HCT116 (cell line): ENCODE data around the gene HIRA. TPM values are rescaled to one million over a fixed set of nuclear protein-coding genes. Genes with fewer than 3 reads are reported as not detected.

ENCODE experiments used
- ATAC-seq: fragments of 200-7000 bp; cut with Tn5 transposase; 2 replicates; pipeline ENCODE4 v1.9.1; 2020; ENCODE audit warnings: mild to moderate bottlenecking, moderate library complexity
- BruUV-seq: library from RNA; stranded (reverse); fragments of 400-500 nt; replicated peaks from 2 replicates; lab custom pipeline; 2021; lab: Mats Ljungman, UMichigan
- CTCF ChIA-PET: fragments of 300-600 bp; sonication (Branson Sonifier 250); formaldehyde crosslinking; loops from one replicate; lab custom pipeline; 2021; ENCODE audit warnings: antibody characterized with exemption; lab: Charles Lee
- POLR2A ChIA-PET: fragments of 300-600, 350-600 bp; sonication (Branson Sonifier 250); formaldehyde crosslinking; loops from one replicate; lab custom pipeline; 2021; ENCODE audit warnings: antibody characterized with exemption; lab: Charles Lee
- RAD21 ChIA-PET, 2 experiments: fragments of 300-600 bp; sonication (Branson Sonifier 250); formaldehyde crosslinking; loops; one replicate each; lab custom pipeline; 2023; ENCODE audit warnings: low total read pairs in 2 of 2; ENCODE audit not compliant: uncharacterized antibody in 2 of 2, unreplicated experiment in 2 of 2, low non-redundant PET in 1 of 2; lab: Charles Lee
- DNase-seq: peaks from one replicate; pipeline ENCODE4 v3.0.0-alpha.2; 2010; ENCODE audit warnings: low read depth, low spot score
- H2AFZ ChIP-seq: fragments of 200-600 bp; shearing (Covaris generic), sonication (generic); 2 replicates; pipeline ENCODE4 v1.6.1; 2017; ENCODE audit warnings: low read depth, mixed run types, mixed read lengths, antibody characterized with exemption, low read length; ENCODE audit not compliant: poor library complexity, severe bottlenecking
- H3K27ac ChIP-seq: 2 replicates; pipeline ENCODE4 v1.5.1; 2012; ENCODE audit warnings: low read depth, low read length
- H3K27me3 ChIP-seq: fragments of 200-600 bp; sonication (generic); 2 replicates; pipeline ENCODE4 v1.6.1; 2016; ENCODE audit warnings: mixed run types, low read length, mixed read lengths; ENCODE audit not compliant: insufficient read depth
- H3K36me3 ChIP-seq, 2 experiments: fragments of 200-500 bp in 1 of 2; fragments of 200-600 bp in 1 of 2; sonication (Bioruptor generic) in 1 of 2; sonication (generic) in 1 of 2; 2 replicates each; pipeline versions ENCODE4 v1.5.1 to v1.6.1; 2014 to 2016; ENCODE audit warnings: low read length in 2 of 2, inconsistent platforms in 1 of 2, mixed read lengths in 1 of 2, mixed run types in 1 of 2; ENCODE audit not compliant: insufficient read depth in 2 of 2, control insufficient read depth in 1 of 2
- H3K4me1 ChIP-seq, 2 experiments: fragments of 200-600 bp in 1 of 2; sonication (generic) in 1 of 2; 2 replicates each; pipeline versions ENCODE4 v1.5.1 to v1.6.1; 2012 to 2017; ENCODE audit warnings: low read length in 2 of 2, inconsistent platforms in 1 of 2, mild to moderate bottlenecking in 1 of 2, mixed read lengths in 1 of 2, mixed run types in 1 of 2, moderate library complexity in 1 of 2; ENCODE audit not compliant: insufficient read depth in 2 of 2, control insufficient read depth in 1 of 2
- H3K4me2 ChIP-seq: fragments of 200-600 bp; sonication (generic); 2 replicates; pipeline ENCODE4 v1.6.1; 2017; ENCODE audit warnings: mixed run types, low read length, mixed read lengths
- H3K4me3 ChIP-seq, 2 experiments: fragments of 200-600 bp in 1 of 2; sonication (generic) in 1 of 2; replicated peaks in 1 of 2; 2 replicates each; pipeline ENCODE4 v1.5.1; 2011 to 2016; ENCODE audit warnings: low read length in 2 of 2, control low read depth in 1 of 2, low read depth in 1 of 2, mild to moderate bottlenecking in 1 of 2, mixed read lengths in 1 of 2, mixed run types in 1 of 2
- H3K79me2 ChIP-seq: fragments of 200-600 bp; sonication (generic); 2 replicates; pipeline ENCODE4 v1.6.1; 2017; ENCODE audit warnings: mild to moderate bottlenecking, mixed run types, low read length, moderate library complexity, mixed read lengths; ENCODE audit not compliant: insufficient read depth
- H3K9ac ChIP-seq: fragments of 200-600 bp; sonication (generic); 2 replicates; pipeline ENCODE4 v1.6.1; 2016; ENCODE audit warnings: low read length, mixed read lengths
- H3K9me2 ChIP-seq: fragments of 200-600 bp; sonication (generic), shearing (Covaris generic); 2 replicates; pipeline ENCODE4 v1.6.1; 2017; ENCODE audit warnings: mixed run types, mild to moderate bottlenecking, moderate library complexity; ENCODE audit not compliant: insufficient read depth
- H3K9me3 ChIP-seq, 2 experiments: fragments of 200-500 bp in 1 of 2; fragments of 200-600 bp in 1 of 2; sonication (Bioruptor generic) in 1 of 2; sonication (generic) in 1 of 2; 2 replicates each; pipeline ENCODE4 v1.6.1; 2014 to 2017; ENCODE audit warnings: low read length in 2 of 2, mixed read lengths in 2 of 2, inconsistent platforms in 1 of 2, low read depth in 1 of 2, mild to moderate bottlenecking in 1 of 2, mixed run types in 1 of 2, moderate library complexity in 1 of 2; ENCODE audit not compliant: control insufficient read depth in 1 of 2, insufficient read depth in 1 of 2
- H4K20me1 ChIP-seq: fragments of 200-600 bp; sonication (generic), shearing (Covaris generic); 2 replicates; pipeline ENCODE4 v1.6.1; 2017; ENCODE audit warnings: mixed run types, mild to moderate bottlenecking, moderate library complexity; ENCODE audit not compliant: insufficient read depth
- CBX3 ChIP-seq: IDR thresholded peaks from 2 replicates; pipeline ENCODE4 v1.6.1; 2012; ENCODE audit warnings: low read depth
- CEBPB ChIP-seq: IDR thresholded peaks from 2 replicates; pipeline ENCODE4 v1.6.1; 2012; ENCODE audit warnings: low read depth
- EZH2 ChIP-seq: fragments of 200-600 bp; sonication (generic); IDR thresholded peaks from 2 replicates; pipeline ENCODE4 v1.6.1; 2017; ENCODE audit warnings: antibody characterized with exemption, mixed run types
- EZH2phosphoT487 ChIP-seq: fragments of 200-600 bp; IDR thresholded peaks from 2 replicates; pipeline ENCODE4 v1.6.1; 2018; ENCODE audit warnings: antibody characterized with exemption, borderline replicate concordance
- JUND ChIP-seq: IDR thresholded peaks from 2 replicates; pipeline ENCODE4 v1.6.1; 2012
- POLR2A ChIP-seq: IDR thresholded peaks from 2 replicates; pipeline ENCODE4 v1.7.0; 2011; ENCODE audit warnings: borderline replicate concordance; ENCODE audit not compliant: insufficient read depth, insufficient read length; ENCODE audit errors: extremely low read depth
- POLR2AphosphoS5 ChIP-seq: IDR thresholded peaks from 2 replicates; pipeline ENCODE4 v1.6.1; 2011; ENCODE audit warnings: mild to moderate bottlenecking, low read depth, low read length, moderate library complexity
- REST ChIP-seq: IDR thresholded peaks from 2 replicates; pipeline ENCODE4 v1.6.1; 2012; ENCODE audit warnings: low read depth
- SRF ChIP-seq: IDR thresholded peaks from 2 replicates; pipeline ENCODE4 v1.6.1; 2012; ENCODE audit warnings: low read depth
- YY1 ChIP-seq: IDR thresholded peaks from 2 replicates; pipeline ENCODE4 v1.6.1; 2011; ENCODE audit warnings: low read length, low read depth, moderate library complexity, mild to moderate bottlenecking; ENCODE audit not compliant: insufficient replicate concordance; ENCODE audit errors: extremely low read depth
- ZFX ChIP-seq: fragments of 450-650 bp; IDR thresholded peaks from 2 replicates; pipeline ENCODE4 v1.6.1; 2017
- ZNF274 ChIP-seq: fragments of 200-500 bp; sonication (Bioruptor generic); IDR thresholded peaks from 2 replicates; pipeline ENCODE4 v1.6.1; 2014; ENCODE audit warnings: mild to moderate bottlenecking, low read depth, low read length, inconsistent platforms
- intact Hi-C: fragments of 100-400 bp; cut with micrococcal nuclease; formaldehyde crosslinking; loops from 2 replicates; pipeline ENCODE4 v1.10.0; 2022
- total RNA-seq: library from RNA; stranded (reverse); gene quantifications from one replicate; pipeline ENCODE4 v1.2.1, GENCODE V29; 2021; ENCODE audit not compliant: unreplicated experiment
- TF ChIP-seq, protein P1 (sequence below): IDR thresholded peaks from 2 replicates; pipeline ENCODE4 v1.6.1; 2011; ENCODE audit warnings: mild to moderate bottlenecking, low read length, moderate library complexity; ENCODE audit not compliant: insufficient replicate concordance; ENCODE audit errors: extremely low read depth
- TF ChIP-seq, protein P2 (sequence below), 3 experiments: fragments of 200-600 bp in 1 of 3; sonication (generic) in 1 of 3; IDR thresholded peaks in 2 of 3; conservative IDR thresholded peaks in 1 of 3; 2 replicates each; pipeline ENCODE4 v1.5.1; 2012 to 2017; ENCODE audit warnings: low read depth in 2 of 3, low read length in 2 of 3, antibody characterized with exemption in 1 of 3, borderline replicate concordance in 1 of 3, control low read depth in 1 of 3, mild to moderate bottlenecking in 1 of 3, mixed read lengths in 1 of 3, mixed run types in 1 of 3, moderate library complexity in 1 of 3; ENCODE audit not compliant: insufficient read depth in 1 of 3

The HIRA gene
- total RNA-seq, 1 experiment from 2014 or later: 30.6 TPM

DNA sequence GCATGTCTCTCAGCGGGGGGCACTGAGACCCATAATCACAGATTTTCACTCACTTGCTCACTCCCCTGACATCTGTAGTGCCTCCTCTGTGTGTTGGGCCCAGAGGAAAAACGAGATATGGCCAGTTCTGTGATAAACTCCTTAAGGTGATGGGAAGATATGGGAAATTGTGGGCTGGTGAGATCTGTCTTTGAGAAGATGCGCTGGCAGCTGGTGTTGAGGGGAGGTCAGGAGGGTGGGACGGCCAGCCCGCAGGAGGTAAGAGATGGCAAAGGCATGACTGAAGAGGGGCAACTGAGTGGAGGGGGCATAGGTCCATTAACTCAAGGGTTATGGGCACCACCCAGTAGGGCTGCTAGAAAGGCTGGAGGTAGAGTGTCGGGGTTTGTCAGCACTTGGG is 79.9 kb downstream of the HIRA start (continued):
- TF ChIP-seq, protein P1, sequence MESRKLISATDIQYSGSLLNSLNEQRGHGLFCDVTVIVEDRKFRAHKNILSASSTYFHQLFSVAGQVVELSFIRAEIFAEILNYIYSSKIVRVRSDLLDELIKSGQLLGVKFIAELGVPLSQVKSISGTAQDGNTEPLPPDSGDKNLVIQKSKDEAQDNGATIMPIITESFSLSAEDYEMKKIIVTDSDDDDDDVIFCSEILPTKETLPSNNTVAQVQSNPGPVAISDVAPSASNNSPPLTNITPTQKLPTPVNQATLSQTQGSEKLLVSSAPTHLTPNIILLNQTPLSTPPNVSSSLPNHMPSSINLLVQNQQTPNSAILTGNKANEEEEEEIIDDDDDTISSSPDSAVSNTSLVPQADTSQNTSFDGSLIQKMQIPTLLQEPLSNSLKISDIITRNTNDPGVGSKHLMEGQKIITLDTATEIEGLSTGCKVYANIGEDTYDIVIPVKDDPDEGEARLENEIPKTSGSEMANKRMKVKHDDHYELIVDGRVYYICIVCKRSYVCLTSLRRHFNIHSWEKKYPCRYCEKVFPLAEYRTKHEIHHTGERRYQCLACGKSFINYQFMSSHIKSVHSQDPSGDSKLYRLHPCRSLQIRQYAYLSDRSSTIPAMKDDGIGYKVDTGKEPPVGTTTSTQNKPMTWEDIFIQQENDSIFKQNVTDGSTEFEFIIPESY: no peak
- TF ChIP-seq YY1 (no peak), CEBPB (no peak)

DNA sequence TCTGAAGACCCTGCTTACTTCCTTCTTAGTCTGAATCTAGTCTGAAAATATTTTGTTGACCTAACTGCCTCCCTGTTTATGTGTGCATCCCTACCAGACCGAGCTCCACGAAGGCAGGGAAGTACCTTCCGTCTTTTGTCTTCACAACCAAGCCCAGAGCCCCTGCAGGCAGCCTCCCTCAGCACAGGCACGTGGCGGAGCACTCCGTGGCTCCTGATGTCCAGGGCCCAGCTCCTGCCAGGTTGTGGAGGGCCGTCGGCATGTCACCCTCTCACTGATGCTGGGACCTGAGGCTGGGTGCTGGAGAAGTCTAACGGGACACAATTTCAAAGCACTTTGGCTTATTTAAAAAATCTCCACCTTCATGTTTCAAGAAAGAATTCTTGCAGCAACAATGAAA is 80.6 kb downstream of the HIRA start:
- RAD21 ChIA-PET: no interaction called here
- POLR2A ChIA-PET: no interaction called here
- CTCF ChIA-PET: no interaction called here

GRCh38 chr22:19350476-19350859 is 81.1 kb downstream of the HIRA start:
- BruUV-seq: no TSS peak
- TF ChIP-seq YY1 (no peak), POLR2AphosphoS5 (no peak), EZH2 (no peak), POLR2A (no peak), REST (no peak)
- TF ChIP-seq, protein P2, sequence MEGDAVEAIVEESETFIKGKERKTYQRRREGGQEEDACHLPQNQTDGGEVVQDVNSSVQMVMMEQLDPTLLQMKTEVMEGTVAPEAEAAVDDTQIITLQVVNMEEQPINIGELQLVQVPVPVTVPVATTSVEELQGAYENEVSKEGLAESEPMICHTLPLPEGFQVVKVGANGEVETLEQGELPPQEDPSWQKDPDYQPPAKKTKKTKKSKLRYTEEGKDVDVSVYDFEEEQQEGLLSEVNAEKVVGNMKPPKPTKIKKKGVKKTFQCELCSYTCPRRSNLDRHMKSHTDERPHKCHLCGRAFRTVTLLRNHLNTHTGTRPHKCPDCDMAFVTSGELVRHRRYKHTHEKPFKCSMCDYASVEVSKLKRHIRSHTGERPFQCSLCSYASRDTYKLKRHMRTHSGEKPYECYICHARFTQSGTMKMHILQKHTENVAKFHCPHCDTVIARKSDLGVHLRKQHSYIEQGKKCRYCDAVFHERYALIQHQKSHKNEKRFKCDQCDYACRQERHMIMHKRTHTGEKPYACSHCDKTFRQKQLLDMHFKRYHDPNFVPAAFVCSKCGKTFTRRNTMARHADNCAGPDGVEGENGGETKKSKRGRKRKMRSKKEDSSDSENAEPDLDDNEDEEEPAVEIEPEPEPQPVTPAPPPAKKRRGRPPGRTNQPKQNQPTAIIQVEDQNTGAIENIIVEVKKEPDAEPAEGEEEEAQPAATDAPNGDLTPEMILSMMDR (IDR thresholded peaks at IDR 0.05 in 2 of 3, conservative IDR thresholded peaks at IDR 0.05 in 1 of 3; ENCODE audit: borderline replicate concordance in 1 of 3, insufficient read depth in 1 of 3, low read depth in 2 of 3, low read length in 2 of 3): no peak

More for the DNA sequence above, 80.6 kb downstream of the HIRA start:
- ATAC-seq (no peak), DNase-seq (no peak)
- Histone ChIP-seq H4K20me1 (no peaks in the 10 kb centered on the region), H3K27ac (no peak overlapping the region), H3K27me3 (no peaks in the 10 kb centered on the region), H3K9me3 (no peaks in the 10 kb centered on the region), H3K4me3 (no peak overlapping the region), H3K9ac (no peak overlapping the region), H3K9me2 (no peaks in the 10 kb centered on the region), H3K36me3 (peaks cover 26 to 27% of the 10 kb centered on the region in 2 experiments; a peak in 3 of 4 replicates), H3K4me1 (no peaks in the 10 kb centered on the region), H3K4me2 (no peak overlapping the region), H3K79me2 (no peaks in the 10 kb centered on the region), H2AFZ (no peak overlapping the region)
- no TSS peak for BruUV-seq
- intact Hi-C loops: no loop called here
- TF ChIP-seq ZFX: no peak
- no peak for TF ChIP-seq SRF
- TF ChIP-seq ZNF274: no peak
- TF ChIP-seq JUND: no peak
- no peak for TF ChIP-seq EZH2phosphoT487
- no peak for TF ChIP-seq CBX3

More at GRCh38 chr22:19350476-19350859, 81.1 kb downstream of the HIRA start:
- no peak overlapping the region for H3K9ac ChIP-seq
- no peaks in the 10 kb centered on the region for H3K79me2 ChIP-seq
- intact Hi-C loops: no loop called here
- H3K9me3 ChIP-seq: no peaks in the 10 kb centered on the region
- H4K20me1 ChIP-seq: no peaks in the 10 kb centered on the region
- H3K27ac ChIP-seq: no peak overlapping the region
- CTCF ChIA-PET: no interaction called here
- H3K4me1 ChIP-seq: no peaks in the 10 kb centered on the region
- H3K9me2 ChIP-seq: no peaks in the 10 kb centered on the region
- RAD21 ChIA-PET: no interaction called here
- H3K4me2 ChIP-seq: no peak overlapping the region
- POLR2A ChIA-PET: no interaction called here
- DNase-seq (no peak), ATAC-seq (no peak)
- H3K36me3 ChIP-seq: peaks cover 27 to 30% of the 10 kb centered on the region in 2 experiments; a peak in 3 of 4 replicates
- H2AFZ ChIP-seq: no peak overlapping the region
- H3K4me3 ChIP-seq: no peak overlapping the region
- no peaks in the 10 kb centered on the region for H3K27me3 ChIP-seq
